ENCODE data around the gene CTCFL.

Gene CTCFL

DNA sequence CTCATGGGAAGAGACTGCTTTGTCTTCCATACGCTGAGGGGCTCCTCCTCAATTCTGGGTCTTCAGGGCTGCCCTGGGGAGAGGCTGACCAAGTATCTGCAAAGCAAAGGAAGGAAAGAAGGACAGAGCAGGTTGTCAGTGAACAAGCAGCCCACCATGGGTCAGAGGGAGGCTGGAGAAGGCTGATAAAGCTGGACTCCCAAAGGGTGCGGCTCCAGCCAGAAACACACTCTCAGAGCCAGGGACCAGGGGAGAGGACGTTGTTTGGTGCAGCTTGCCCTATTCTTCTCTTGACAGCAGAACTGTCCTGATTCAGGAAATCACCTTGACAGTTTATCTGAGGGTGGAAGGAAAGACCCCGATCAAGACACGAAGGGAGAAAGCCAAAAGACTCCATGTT lies 10.4 kb upstream of the CTCFL start:
- TF ChIP-seq, protein P1, sequence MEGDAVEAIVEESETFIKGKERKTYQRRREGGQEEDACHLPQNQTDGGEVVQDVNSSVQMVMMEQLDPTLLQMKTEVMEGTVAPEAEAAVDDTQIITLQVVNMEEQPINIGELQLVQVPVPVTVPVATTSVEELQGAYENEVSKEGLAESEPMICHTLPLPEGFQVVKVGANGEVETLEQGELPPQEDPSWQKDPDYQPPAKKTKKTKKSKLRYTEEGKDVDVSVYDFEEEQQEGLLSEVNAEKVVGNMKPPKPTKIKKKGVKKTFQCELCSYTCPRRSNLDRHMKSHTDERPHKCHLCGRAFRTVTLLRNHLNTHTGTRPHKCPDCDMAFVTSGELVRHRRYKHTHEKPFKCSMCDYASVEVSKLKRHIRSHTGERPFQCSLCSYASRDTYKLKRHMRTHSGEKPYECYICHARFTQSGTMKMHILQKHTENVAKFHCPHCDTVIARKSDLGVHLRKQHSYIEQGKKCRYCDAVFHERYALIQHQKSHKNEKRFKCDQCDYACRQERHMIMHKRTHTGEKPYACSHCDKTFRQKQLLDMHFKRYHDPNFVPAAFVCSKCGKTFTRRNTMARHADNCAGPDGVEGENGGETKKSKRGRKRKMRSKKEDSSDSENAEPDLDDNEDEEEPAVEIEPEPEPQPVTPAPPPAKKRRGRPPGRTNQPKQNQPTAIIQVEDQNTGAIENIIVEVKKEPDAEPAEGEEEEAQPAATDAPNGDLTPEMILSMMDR (conservative IDR thresholded peaks at IDR 0.05; ENCODE audit: low read depth, low read length): no peak
- no peak for DNase-seq (ENCODE audit: low read depth)
- no peak overlapping the region for H3K4me3 ChIP-seq (ENCODE audit: low read depth, low read length)

DNA sequence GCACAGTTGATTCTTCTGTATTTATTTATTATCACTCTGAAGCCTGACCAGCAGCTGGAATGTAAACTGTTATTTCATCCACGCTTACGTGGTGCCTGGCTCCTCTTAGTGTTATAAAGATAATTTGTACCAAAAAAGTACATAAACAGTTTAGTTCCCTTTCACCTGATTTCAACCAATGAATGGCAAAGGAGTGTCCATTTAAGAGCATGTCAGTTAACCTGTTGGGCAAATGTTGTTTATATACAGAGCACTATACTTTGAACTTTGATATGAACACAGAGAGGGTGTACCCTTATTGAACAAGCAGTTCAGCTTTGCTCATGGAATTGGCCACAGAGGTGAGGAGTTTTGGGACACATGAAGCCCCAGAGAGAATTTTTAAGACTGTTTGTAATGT lies 7.2 kb upstream of the CTCFL start:
- TF ChIP-seq, protein P1 (conservative IDR thresholded peaks at IDR 0.05; ENCODE audit: low read depth, low read length): no peak
- no peak for DNase-seq (ENCODE audit: low read depth)
- H3K4me3 ChIP-seq (ENCODE audit: low read depth, low read length): no peak overlapping the region

DNA sequence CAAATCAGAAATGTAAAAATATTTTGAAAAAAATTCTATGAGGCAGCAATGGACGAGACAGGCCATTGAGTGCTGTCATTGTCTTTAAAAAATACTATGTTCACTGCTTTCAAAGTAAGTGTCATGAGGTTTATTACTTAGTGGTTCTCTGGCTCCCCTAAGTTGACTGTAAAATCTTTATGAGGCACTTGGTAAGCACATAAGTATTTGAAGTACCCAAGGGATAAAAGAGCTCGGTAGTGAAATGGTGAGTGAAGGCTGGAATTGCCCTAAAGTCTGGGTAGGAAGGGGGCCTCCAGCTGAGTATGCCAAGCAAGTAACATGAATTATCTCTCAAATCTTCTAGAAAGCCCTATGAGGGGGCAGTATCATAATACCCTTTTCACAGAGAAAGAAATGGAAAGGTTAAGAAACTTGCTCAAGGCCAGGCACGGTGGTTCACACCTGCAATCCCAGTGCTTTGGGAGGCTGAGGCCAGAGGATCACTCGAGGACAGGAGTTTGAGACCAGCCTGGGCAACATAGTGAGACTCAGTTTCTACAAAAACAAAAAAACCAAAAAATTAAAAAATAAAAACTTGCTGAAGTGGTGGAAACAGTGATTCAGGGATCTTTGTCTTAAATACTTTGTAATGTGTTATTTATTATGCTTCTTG lies 5.5 kb upstream of the CTCFL start:
- no peak for DNase-seq (ENCODE audit: low read depth)
- H3K4me3 ChIP-seq (ENCODE audit: low read depth, low read length): no peak overlapping the region
- TF ChIP-seq, protein P1 (conservative IDR thresholded peaks at IDR 0.05; ENCODE audit: low read depth, low read length): no peak

DNA sequence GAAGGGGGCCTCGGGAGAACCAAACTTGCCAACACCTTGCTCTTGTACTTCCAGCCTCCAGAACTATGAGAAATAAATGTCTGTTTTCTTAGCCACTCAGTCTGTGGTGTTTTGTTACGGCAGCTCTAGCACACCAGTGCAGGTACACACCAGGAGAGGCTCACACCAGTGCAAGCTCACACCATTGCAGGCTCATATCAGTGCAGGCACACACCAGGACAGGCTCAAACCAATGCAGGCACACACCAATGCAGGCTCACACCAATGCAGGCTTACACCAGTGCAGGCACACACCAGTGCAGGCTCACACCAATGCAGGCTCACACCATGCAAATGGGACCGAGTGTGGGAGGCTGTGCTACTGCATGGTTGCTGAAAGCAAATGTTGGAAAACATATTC lies 4.9 kb upstream of the CTCFL start:
- no peak overlapping the region for H3K4me3 ChIP-seq (ENCODE audit: low read depth, low read length)
- TF ChIP-seq, protein P1 (conservative IDR thresholded peaks at IDR 0.05; ENCODE audit: low read depth, low read length): no peak
- DNase-seq (ENCODE audit: low read depth): no peak

DNA sequence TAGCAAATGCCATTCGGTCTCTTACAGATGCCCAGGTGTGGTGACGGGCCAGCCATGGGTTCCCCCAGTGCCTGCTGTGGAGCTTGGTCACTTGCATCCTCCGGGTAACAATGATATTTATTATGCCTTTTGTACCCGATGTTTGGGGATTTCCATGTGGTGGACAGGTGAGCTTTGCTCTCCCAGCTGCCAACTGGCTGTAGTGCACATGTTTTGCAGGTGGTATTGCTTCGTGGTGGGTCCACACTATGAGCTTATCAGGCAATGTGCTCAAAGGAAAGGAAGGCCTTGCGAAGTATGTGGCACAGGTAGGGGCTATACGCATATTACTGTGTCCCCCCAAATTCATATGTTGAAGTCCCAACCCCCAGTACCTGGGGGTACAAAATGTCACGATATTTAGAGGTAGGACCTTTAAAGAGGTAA lies 4.2 kb upstream of the CTCFL start:
- no peak for DNase-seq (ENCODE audit: low read depth)
- TF ChIP-seq, protein P1 (conservative IDR thresholded peaks at IDR 0.05; ENCODE audit: low read depth, low read length): no peak
- H3K4me3 ChIP-seq (ENCODE audit: low read depth, low read length): no peak overlapping the region

DNA sequence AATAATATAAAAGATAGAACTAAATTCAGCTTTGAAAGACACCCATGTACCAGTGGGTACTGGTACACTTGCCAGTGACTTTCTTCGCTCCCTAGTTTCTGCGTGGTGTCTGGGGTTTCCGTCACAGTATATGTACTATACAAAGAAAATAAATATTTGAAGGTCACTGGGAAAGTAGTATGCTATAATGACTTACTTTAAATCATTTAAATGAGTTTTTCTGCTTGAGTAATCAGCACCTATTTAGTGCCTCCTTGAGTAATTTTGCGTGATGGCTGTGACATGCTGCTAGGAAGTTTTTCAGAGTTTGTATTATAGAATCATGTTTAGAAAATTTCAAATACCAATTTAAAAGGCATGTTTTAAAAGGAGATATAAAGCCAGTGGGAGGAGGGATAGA lies 3.2 kb upstream of the CTCFL start:
- TF ChIP-seq, protein P1 (conservative IDR thresholded peaks at IDR 0.05; ENCODE audit: low read depth, low read length): no peak
- H3K4me3 ChIP-seq (ENCODE audit: low read depth, low read length): no peak overlapping the region
- DNase-seq (ENCODE audit: low read depth): no peak

DNA sequence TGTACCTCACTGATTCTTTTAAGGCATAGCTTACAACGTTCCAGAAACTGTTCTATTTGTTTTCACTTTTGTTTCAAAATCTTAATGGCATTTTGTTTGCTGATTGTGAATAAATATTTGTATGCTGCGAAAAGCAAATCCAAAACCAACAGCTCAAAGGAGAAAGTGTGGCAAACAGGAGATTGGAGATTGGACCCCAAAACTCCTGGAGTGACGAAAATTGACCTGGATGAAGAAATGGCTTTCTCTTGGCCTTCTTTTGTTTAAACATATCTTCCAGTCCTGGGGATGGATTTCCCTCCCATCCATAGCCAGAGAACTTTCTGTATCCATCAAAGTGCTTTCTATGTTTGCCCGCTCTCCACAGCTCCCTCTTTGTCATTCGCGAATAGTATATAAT lies 2.8 kb upstream of the CTCFL start:
- DNase-seq (ENCODE audit: low read depth): no peak
- TF ChIP-seq, protein P1 (conservative IDR thresholded peaks at IDR 0.05; ENCODE audit: low read depth, low read length): no peak
- no peak overlapping the region for H3K4me3 ChIP-seq (ENCODE audit: low read depth, low read length)

Measured in choroid plexus epithelial cell (primary cell).